ENCODE data around the gene DPF1.
A peak's percentile ranks its signal among the peaks of the same experiment; 100 is the strongest.

DPF1 gene

GRCh38 chr19:38203197-38203596 lies 20.8 kb downstream of the DPF1 start:
- no peak for DNase-seq (ENCODE audit: low read depth, low spot score)
- TF ChIP-seq EZH2 (IDR thresholded peaks at IDR 0.05) (no peak), FOXP2 (optimal IDR thresholded peaks at IDR 0.05; ENCODE audit: control extremely low read depth, extremely low read length, insufficient read depth) (no peak), POLR2AphosphoS5 (IDR thresholded peaks at IDR 0.05; ENCODE audit: borderline replicate concordance, low read depth, low read length) (no peak)
- H3K9me3 ChIP-seq (ENCODE audit: low read depth, low read length): no peaks in the 10 kb centered on the region
- no peak overlapping the region for H3K27ac ChIP-seq
- no peak overlapping the region for H3K4me3 ChIP-seq
- H3K36me3 ChIP-seq (ENCODE audit: insufficient read depth, low read length): no peaks in the 10 kb centered on the region
- H3K9ac ChIP-seq (ENCODE audit: insufficient read length): no peak overlapping the region

DNA sequence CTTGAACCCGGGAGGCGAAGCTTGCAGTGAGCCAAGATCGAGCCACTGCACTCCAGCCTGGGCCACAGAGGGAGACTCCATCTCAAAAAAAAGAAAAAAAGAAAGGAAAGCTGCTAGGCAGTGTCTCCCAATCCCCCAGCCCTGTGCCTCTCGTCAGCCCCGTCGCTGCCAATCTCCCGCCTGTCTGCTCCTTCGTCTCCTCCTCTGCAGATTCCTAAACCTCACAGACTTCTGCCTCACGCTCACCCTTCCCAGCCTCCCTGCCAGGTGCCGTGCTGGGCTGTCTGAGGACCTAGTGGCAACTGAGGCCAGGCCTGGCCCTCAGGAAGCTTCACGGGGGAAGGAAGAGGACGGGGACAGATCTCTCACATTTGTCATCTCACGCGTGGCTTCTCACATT lies 21.5 kb downstream of the DPF1 start:
- H3K9me3 ChIP-seq (ENCODE audit: low read depth, low read length): no peaks in the 10 kb centered on the region
- H3K9ac ChIP-seq (ENCODE audit: insufficient read length): no peak overlapping the region
- no peak overlapping the region for H3K27ac ChIP-seq
- TF ChIP-seq EZH2 (IDR thresholded peaks at IDR 0.05) (no peak), POLR2AphosphoS5 (IDR thresholded peaks at IDR 0.05; ENCODE audit: borderline replicate concordance, low read depth, low read length) (no peak), FOXP2 (optimal IDR thresholded peaks at IDR 0.05; ENCODE audit: control extremely low read depth, extremely low read length, insufficient read depth) (no peak)
- no peak for DNase-seq (ENCODE audit: low read depth, low spot score)
- H3K4me3 ChIP-seq: no peak overlapping the region
- H3K36me3 ChIP-seq (ENCODE audit: insufficient read depth, low read length): no peaks in the 10 kb centered on the region

GRCh38 chr19:38201731-38202130 lies 22.3 kb downstream of the DPF1 start:
- H3K9me3 ChIP-seq (ENCODE audit: low read depth, low read length): no peaks in the 10 kb centered on the region
- no peak overlapping the region for H3K4me3 ChIP-seq
- H3K36me3 ChIP-seq (ENCODE audit: insufficient read depth, low read length): no peaks in the 10 kb centered on the region
- H3K27ac ChIP-seq: no peak overlapping the region
- TF ChIP-seq POLR2AphosphoS5 (IDR thresholded peaks at IDR 0.05; ENCODE audit: borderline replicate concordance, low read depth, low read length) (no peak), FOXP2 (optimal IDR thresholded peaks at IDR 0.05; ENCODE audit: control extremely low read depth, extremely low read length, insufficient read depth) (no peak), EZH2 (IDR thresholded peaks at IDR 0.05) (no peak)
- no peak for DNase-seq (ENCODE audit: low read depth, low spot score)
- no peak overlapping the region for H3K9ac ChIP-seq (ENCODE audit: insufficient read length)

- H3K36me3 ChIP-seq (ENCODE audit: insufficient read depth, low read length): no peaks in the 10 kb centered on the region
- no peak overlapping the region for H3K4me3 ChIP-seq
- no peak overlapping the region for H3K9ac ChIP-seq (ENCODE audit: insufficient read length)
- peak; percentile 18 for DNase-seq (ENCODE audit: low read depth, low spot score)
- H3K9me3 ChIP-seq (ENCODE audit: low read depth, low read length): no peaks in the 10 kb centered on the region
- no peak overlapping the region for H3K27ac ChIP-seq
- TF ChIP-seq POLR2AphosphoS5 (IDR thresholded peaks at IDR 0.05; ENCODE audit: borderline replicate concordance, low read depth, low read length) (no peak), EZH2 (IDR thresholded peaks at IDR 0.05) (no peak), FOXP2 (optimal IDR thresholded peaks at IDR 0.05; ENCODE audit: control extremely low read depth, extremely low read length, insufficient read depth) (no peak)
Measured at GRCh38 chr19:38199340-38199739, 24.7 kb downstream of the DPF1 start.

DNA sequence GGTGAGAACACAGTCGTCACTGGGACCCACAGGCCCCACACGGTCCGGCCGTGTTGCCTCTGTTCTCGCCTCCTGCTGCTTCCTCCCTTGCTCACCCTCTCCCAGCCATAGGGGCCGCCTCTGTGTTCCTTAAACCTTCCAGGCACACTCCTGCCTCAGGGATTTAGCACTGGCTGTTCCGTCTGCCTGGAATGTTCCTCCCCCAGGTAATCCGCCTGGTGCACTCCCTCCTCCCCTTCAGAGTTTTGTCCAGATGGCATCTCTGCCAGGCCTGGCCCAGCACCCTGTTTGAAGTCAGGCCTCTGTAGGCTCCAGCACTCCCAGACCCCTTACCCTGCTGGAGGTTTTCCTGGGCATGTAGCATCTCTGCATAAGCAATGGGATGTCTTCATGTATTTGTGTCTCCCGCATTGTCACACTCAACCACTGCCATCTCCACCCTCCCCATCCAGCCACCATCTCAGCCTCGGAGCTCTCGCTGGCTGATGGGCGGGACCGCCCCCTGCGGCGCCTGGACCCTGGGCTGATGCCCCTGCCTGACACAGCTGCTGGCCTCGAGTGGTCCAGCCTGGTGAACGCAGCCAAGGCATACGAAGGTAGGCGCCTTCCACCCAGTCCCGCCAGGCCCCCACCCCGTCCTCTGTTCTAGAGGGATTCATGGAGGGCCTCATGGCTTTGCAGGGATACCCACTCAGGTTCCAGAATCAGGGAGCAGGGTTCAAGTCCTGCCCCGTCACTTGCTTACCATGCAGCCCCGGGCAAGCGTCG lies 25.9 kb downstream of the DPF1 start:
- H3K4me3 ChIP-seq: no peak overlapping the region
- DNase-seq (ENCODE audit: low read depth, low spot score): no peak
- H3K27ac ChIP-seq: no peak overlapping the region
- no peaks in the 10 kb centered on the region for H3K9me3 ChIP-seq (ENCODE audit: low read depth, low read length)
- no peaks in the 10 kb centered on the region for H3K36me3 ChIP-seq (ENCODE audit: insufficient read depth, low read length)
- no peak overlapping the region for H3K9ac ChIP-seq (ENCODE audit: insufficient read length)
- TF ChIP-seq EZH2 (IDR thresholded peaks at IDR 0.05): no peak

DNA sequence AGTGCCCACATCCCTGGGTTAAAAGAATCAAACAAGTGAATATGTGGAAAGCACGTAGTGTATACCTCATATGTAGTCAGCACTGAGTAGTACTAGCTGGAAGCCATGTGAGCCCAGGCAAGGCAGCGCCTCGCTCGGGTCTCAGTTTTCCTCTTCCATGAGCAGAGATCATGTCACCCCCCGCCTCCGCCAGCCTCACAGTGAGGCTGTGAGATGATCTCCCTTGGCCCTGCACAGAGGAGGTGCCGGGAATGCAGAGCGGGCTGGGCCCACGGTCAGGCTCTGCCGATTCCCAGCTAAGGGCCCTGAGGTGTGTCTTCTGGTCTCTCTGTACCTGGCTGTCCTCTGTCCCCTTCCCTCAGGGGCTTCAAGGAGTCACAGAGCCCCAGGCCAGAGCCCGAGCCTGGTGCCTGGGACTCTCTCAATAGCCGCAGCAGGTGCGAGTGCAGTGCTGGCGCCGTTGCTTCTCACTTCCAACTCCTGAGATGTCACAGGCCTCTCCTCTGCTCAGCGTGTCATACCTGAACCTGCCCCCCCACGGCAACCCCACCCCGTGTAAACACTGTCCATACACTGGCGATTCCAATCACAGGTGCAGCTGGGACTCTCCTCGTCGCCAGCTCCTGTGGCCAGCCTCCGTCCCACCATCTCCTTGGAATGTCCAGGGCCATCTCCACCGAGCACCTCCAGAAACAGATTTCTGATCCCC lies 26.9 kb downstream of the DPF1 start:
- Histone ChIP-seq H3K9me3 (ENCODE audit: low read depth, low read length) (no peaks in the 10 kb centered on the region), H3K9ac (ENCODE audit: insufficient read length) (no peak overlapping the region), H3K27ac (no peak overlapping the region), H3K36me3 (ENCODE audit: insufficient read depth, low read length) (no peaks in the 10 kb centered on the region), H3K4me3 (no peak overlapping the region)
- DNase-seq (ENCODE audit: low read depth, low spot score): no peak
- TF ChIP-seq EZH2 (IDR thresholded peaks at IDR 0.05) (no peak), FOXP2 (optimal IDR thresholded peaks at IDR 0.05; ENCODE audit: control extremely low read depth, extremely low read length, insufficient read depth) (no peak), POLR2AphosphoS5 (IDR thresholded peaks at IDR 0.05; ENCODE audit: borderline replicate concordance, low read depth, low read length) (no peak)

DNA sequence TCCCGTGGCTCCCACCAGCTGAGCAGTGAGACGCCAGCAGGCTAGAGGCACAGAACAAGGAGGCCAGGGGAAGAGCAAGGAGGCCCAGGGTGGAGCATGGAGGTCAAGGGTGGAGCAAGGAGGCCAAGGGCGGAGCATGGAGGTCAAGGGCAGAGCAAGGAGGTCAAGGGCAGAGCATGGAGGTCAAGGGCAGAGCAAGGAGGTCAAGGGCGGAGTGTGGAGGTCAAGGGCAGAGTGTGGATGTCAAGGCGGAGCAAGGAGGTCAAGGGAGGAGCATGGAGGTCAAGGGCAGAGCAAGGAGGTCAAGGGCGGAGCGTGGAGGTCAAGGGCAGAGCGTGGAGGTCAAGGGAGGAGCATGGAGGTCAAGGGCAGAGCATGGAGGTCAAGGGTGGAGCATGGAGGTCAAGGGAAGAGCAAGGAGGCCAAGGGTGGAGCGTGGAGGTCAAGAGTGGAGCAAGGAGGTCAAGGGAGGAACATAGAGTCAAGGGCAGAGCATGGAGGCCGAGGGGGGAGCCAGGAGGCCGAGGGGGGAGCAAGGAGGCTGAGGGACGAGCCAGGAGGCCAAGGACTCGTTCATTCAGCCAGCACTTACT lies 27.7 kb downstream of the DPF1 start:
- no peak for TF ChIP-seq POLR2AphosphoS5 (IDR thresholded peaks at IDR 0.05; ENCODE audit: borderline replicate concordance, low read depth, low read length)
- Histone ChIP-seq H3K36me3 (ENCODE audit: insufficient read depth, low read length) (no peaks in the 10 kb centered on the region), H3K9ac (ENCODE audit: insufficient read length) (no peak overlapping the region), H3K9me3 (ENCODE audit: low read depth, low read length) (no peaks in the 10 kb centered on the region), H3K4me3 (no peak overlapping the region), H3K27ac (no peak overlapping the region)
- no peak for DNase-seq (ENCODE audit: low read depth, low spot score)

GRCh38 chr19:38195237-38195636 lies 28.8 kb downstream of the DPF1 start:
- DNase-seq (ENCODE audit: low read depth, low spot score): no peak
- Histone ChIP-seq H3K36me3 (ENCODE audit: insufficient read depth, low read length) (no peaks in the 10 kb centered on the region), H3K9me3 (ENCODE audit: low read depth, low read length) (no peaks in the 10 kb centered on the region), H3K9ac (ENCODE audit: insufficient read length) (no peak overlapping the region), H3K4me3 (no peak overlapping the region), H3K27ac (no peak overlapping the region)
- TF ChIP-seq EZH2 (IDR thresholded peaks at IDR 0.05): no peak

Measured in SK-N-MC (cell line).